Measurements from ENCODE around the gene RGP1.

GRCh38 chr9:35771534-35771933 lies 22.4 kb downstream of the RGP1 start:
- TF ChIP-seq EP300 (IDR thresholded peaks at IDR 0.05) (no peak), POLR2AphosphoS5 (IDR thresholded peaks at IDR 0.05) (no peak)
- TF ChIP-seq, protein P1, sequence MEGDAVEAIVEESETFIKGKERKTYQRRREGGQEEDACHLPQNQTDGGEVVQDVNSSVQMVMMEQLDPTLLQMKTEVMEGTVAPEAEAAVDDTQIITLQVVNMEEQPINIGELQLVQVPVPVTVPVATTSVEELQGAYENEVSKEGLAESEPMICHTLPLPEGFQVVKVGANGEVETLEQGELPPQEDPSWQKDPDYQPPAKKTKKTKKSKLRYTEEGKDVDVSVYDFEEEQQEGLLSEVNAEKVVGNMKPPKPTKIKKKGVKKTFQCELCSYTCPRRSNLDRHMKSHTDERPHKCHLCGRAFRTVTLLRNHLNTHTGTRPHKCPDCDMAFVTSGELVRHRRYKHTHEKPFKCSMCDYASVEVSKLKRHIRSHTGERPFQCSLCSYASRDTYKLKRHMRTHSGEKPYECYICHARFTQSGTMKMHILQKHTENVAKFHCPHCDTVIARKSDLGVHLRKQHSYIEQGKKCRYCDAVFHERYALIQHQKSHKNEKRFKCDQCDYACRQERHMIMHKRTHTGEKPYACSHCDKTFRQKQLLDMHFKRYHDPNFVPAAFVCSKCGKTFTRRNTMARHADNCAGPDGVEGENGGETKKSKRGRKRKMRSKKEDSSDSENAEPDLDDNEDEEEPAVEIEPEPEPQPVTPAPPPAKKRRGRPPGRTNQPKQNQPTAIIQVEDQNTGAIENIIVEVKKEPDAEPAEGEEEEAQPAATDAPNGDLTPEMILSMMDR (IDR thresholded peaks at IDR 0.05): no peak
